Neural cell (in vitro differentiated cells): Measurements from ENCODE around the gene DOCK10. TPM values are rescaled to one million over a fixed set of nuclear protein-coding genes. Genes with fewer than 3 reads are reported as not detected.

Experiments
- H2AFZ ChIP-seq: fragments of 200-600, 300-800 bp; sonication (generic), shearing (Covaris generic); 2 replicates; pipeline ENCODE4 v1.6.0; 2014; ENCODE audit warnings: low read depth, mild to moderate bottlenecking, antibody characterized with exemption, low read length, moderate library complexity
- H3F3A ChIP-seq: fragments of 200-600 bp; shearing (Covaris generic); 2 replicates; pipeline ENCODE4 v1.6.1; 2016; ENCODE audit warnings: mild to moderate bottlenecking, moderate library complexity, mixed read lengths, antibody characterized with exemption, low read length; ENCODE audit not compliant: insufficient read depth, poor library complexity, severe bottlenecking
- H3K27ac ChIP-seq: fragments of 200-600, 300-800 bp; sonication (generic), shearing (Covaris generic); 2 replicates; pipeline ENCODE4 v1.5.1; 2014; ENCODE audit warnings: mild to moderate bottlenecking, low read length, moderate library complexity
- H3K27me3 ChIP-seq: fragments of 300-800, 200-600 bp; sonication (generic), shearing (Covaris generic); 2 replicates; pipeline ENCODE4 v1.6.0; 2014; ENCODE audit warnings: mild to moderate bottlenecking, low read depth, low read length, moderate library complexity; ENCODE audit not compliant: insufficient read depth
- H3K36me3 ChIP-seq: fragments of 300-800, 200-600 bp; sonication (generic), shearing (Covaris generic); 2 replicates; pipeline ENCODE4 v1.5.1; 2014; ENCODE audit warnings: mild to moderate bottlenecking, antibody characterized with exemption, low read length, moderate library complexity; ENCODE audit not compliant: insufficient read depth
- H3K4me2 ChIP-seq: fragments of 300-800, 200-600 bp; sonication (generic), shearing (Covaris generic); 2 replicates; pipeline ENCODE4 v1.6.0; 2014; ENCODE audit warnings: mild to moderate bottlenecking, low read length
- H3K4me3 ChIP-seq: fragments of 300-800, 200-600 bp; sonication (generic), shearing (Covaris generic); 2 replicates; pipeline ENCODE4 v1.5.1; 2014; ENCODE audit warnings: mild to moderate bottlenecking, low read length, moderate library complexity
- H3K79me2 ChIP-seq: fragments of 200-600 bp; shearing (Covaris generic); replicated peaks from 2 replicates; pipeline ENCODE4 v1.6.0; 2014; ENCODE audit warnings: mild to moderate bottlenecking, low read length, moderate library complexity; ENCODE audit not compliant: insufficient read depth
- H3K9ac ChIP-seq: fragments of 300-800, 200-600 bp; sonication (generic), shearing (Covaris generic); 2 replicates; pipeline ENCODE4 v1.6.1; 2016; ENCODE audit warnings: mild to moderate bottlenecking, low read length, mixed read lengths
- H3K9me2 ChIP-seq: fragments of 200-600 bp; shearing (Covaris generic); 2 replicates; pipeline ENCODE4 v1.6.1; 2016; ENCODE audit warnings: mild to moderate bottlenecking, low read length, mixed read lengths; ENCODE audit not compliant: insufficient read depth
- H3K9me3 ChIP-seq: fragments of 200-600, 300-800 bp; sonication (generic), shearing (Covaris generic); 2 replicates; pipeline ENCODE4 v1.6.1; 2016; ENCODE audit warnings: mild to moderate bottlenecking, mixed run types, low read length, moderate library complexity, mixed read lengths
- H4K20me1 ChIP-seq: fragments of 200-600 bp; shearing (Covaris generic); 2 replicates; pipeline ENCODE4 v1.6.1; 2016; ENCODE audit warnings: mild to moderate bottlenecking, mixed run types; ENCODE audit not compliant: insufficient read depth
- EP300 ChIP-seq: fragments of 450-650 bp; conservative IDR thresholded peaks from 2 replicates; pipeline ENCODE4 v1.6.1; 2014; ENCODE audit warnings: antibody characterized with exemption, mild to moderate bottlenecking, moderate library complexity; ENCODE audit not compliant: poor library complexity, severe bottlenecking
- EZH2 ChIP-seq: fragments of 200-600, 300-800 bp; shearing (Covaris generic), sonication (generic); IDR thresholded peaks from 2 replicates; pipeline ENCODE4 v1.6.1; 2014; ENCODE audit warnings: antibody characterized with exemption, low read length, borderline replicate concordance, mild to moderate bottlenecking; ENCODE audit not compliant: insufficient read depth, poor library complexity, severe bottlenecking
- MXI1 ChIP-seq: fragments of 450-650 bp; conservative IDR thresholded peaks from 2 replicates; pipeline ENCODE4 v1.6.1; 2014; ENCODE audit warnings: antibody characterized with exemption, mild to moderate bottlenecking; ENCODE audit not compliant: poor library complexity, severe bottlenecking
- POLR2AphosphoS5 ChIP-seq: IDR thresholded peaks from 2 replicates; pipeline ENCODE4 v1.6.1; 2012
- RAD21 ChIP-seq: fragments of 450-650 bp; conservative IDR thresholded peaks from 2 replicates; pipeline ENCODE4 v1.6.1; 2014; ENCODE audit warnings: antibody characterized with exemption, mild to moderate bottlenecking, moderate library complexity
- SMC3 ChIP-seq: fragments of 450-650 bp; conservative IDR thresholded peaks from 2 replicates; pipeline ENCODE4 v1.6.1; 2014; ENCODE audit warnings: antibody characterized with exemption, mild to moderate bottlenecking, moderate library complexity; ENCODE audit not compliant: poor library complexity
- TAF1 ChIP-seq: IDR thresholded peaks from 2 replicates; pipeline ENCODE4 v1.6.1; 2012; ENCODE audit warnings: low read depth
- polyA plus RNA-seq: library from polyadenylated mRNA; depleted of rRNA; stranded (reverse); fragments of >200 nt; gene quantifications from 2 replicates; pipeline ENCODE4 v1.2.3, GENCODE V29; 2014
- TF ChIP-seq, protein P1 (sequence below): fragments of 450-650 bp; IDR thresholded peaks from 2 replicates; pipeline ENCODE4 v1.5.1; 2014; ENCODE audit warnings: antibody characterized with exemption, mild to moderate bottlenecking, moderate library complexity; ENCODE audit not compliant: poor library complexity, severe bottlenecking
- TF ChIP-seq, protein P2 (sequence below): IDR thresholded peaks from 2 replicates; pipeline ENCODE4 v1.6.1; 2012; ENCODE audit warnings: borderline replicate concordance

The DOCK10 gene
- polyA plus RNA-seq, 1 donor from 2014 or later = 0.37 TPM

GRCh38 chr2:225004597-225004996 lies 37.7 kb downstream of the DOCK10 start:
- no peaks in the 10 kb centered on the region for H3K79me2 ChIP-seq
- no peaks in the 10 kb centered on the region for H3K9me3 ChIP-seq
- H3K9me2 ChIP-seq = no peaks in the 10 kb centered on the region
- H3K9ac ChIP-seq = no peak overlapping the region
- no peak overlapping the region for H3K4me2 ChIP-seq
- no peaks in the 10 kb centered on the region for H3F3A ChIP-seq
- no peak overlapping the region for H3K27ac ChIP-seq
- no peaks in the 10 kb centered on the region for H3K27me3 ChIP-seq
- H4K20me1 ChIP-seq = no peaks in the 10 kb centered on the region
- no peaks in the 10 kb centered on the region for H3K36me3 ChIP-seq
- TF ChIP-seq SMC3 (no peak), EZH2 (no peak), TAF1 (no peak), EP300 (no peak), RAD21 (no peak), MXI1 (no peak), POLR2AphosphoS5 (no peak)
- TF ChIP-seq, protein P1, sequence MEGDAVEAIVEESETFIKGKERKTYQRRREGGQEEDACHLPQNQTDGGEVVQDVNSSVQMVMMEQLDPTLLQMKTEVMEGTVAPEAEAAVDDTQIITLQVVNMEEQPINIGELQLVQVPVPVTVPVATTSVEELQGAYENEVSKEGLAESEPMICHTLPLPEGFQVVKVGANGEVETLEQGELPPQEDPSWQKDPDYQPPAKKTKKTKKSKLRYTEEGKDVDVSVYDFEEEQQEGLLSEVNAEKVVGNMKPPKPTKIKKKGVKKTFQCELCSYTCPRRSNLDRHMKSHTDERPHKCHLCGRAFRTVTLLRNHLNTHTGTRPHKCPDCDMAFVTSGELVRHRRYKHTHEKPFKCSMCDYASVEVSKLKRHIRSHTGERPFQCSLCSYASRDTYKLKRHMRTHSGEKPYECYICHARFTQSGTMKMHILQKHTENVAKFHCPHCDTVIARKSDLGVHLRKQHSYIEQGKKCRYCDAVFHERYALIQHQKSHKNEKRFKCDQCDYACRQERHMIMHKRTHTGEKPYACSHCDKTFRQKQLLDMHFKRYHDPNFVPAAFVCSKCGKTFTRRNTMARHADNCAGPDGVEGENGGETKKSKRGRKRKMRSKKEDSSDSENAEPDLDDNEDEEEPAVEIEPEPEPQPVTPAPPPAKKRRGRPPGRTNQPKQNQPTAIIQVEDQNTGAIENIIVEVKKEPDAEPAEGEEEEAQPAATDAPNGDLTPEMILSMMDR = no peak
- TF ChIP-seq, protein P2, sequence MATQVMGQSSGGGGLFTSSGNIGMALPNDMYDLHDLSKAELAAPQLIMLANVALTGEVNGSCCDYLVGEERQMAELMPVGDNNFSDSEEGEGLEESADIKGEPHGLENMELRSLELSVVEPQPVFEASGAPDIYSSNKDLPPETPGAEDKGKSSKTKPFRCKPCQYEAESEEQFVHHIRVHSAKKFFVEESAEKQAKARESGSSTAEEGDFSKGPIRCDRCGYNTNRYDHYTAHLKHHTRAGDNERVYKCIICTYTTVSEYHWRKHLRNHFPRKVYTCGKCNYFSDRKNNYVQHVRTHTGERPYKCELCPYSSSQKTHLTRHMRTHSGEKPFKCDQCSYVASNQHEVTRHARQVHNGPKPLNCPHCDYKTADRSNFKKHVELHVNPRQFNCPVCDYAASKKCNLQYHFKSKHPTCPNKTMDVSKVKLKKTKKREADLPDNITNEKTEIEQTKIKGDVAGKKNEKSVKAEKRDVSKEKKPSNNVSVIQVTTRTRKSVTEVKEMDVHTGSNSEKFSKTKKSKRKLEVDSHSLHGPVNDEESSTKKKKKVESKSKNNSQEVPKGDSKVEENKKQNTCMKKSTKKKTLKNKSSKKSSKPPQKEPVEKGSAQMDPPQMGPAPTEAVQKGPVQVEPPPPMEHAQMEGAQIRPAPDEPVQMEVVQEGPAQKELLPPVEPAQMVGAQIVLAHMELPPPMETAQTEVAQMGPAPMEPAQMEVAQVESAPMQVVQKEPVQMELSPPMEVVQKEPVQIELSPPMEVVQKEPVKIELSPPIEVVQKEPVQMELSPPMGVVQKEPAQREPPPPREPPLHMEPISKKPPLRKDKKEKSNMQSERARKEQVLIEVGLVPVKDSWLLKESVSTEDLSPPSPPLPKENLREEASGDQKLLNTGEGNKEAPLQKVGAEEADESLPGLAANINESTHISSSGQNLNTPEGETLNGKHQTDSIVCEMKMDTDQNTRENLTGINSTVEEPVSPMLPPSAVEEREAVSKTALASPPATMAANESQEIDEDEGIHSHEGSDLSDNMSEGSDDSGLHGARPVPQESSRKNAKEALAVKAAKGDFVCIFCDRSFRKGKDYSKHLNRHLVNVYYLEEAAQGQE = no peak
- H2AFZ ChIP-seq = no peak overlapping the region
- no peak overlapping the region for H3K4me3 ChIP-seq

DNA sequence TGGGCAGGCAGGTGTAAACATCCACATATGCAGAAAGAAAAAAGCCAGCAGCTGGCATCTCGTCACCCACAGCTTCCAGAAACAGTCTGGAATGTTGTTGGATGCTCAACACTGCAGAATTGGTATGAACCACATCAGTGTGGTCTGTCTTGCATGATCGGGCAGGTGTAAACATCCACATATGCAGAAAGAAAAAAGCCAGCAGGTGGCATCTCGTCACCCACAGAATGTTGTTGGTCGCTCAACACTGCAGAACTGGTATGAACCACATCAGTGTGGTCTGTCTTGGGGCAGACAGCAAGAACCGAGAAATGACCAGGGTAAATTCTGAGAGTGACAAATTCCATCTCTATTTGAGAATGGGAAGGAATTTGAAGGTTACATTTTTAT lies 39.6 kb downstream of the DOCK10 start:
- TF ChIP-seq, protein P2 = no peak
- no peak for TF ChIP-seq RAD21
- TF ChIP-seq, protein P1 = no peak
- TF ChIP-seq EP300 = no peak
- TF ChIP-seq SMC3 = no peak
- no peak for TF ChIP-seq TAF1
- no peak for TF ChIP-seq EZH2
- no peak for TF ChIP-seq POLR2AphosphoS5
- no peak for TF ChIP-seq MXI1
- H3K27ac ChIP-seq = no peak overlapping the region

More for the DNA sequence above, 39.6 kb downstream of the DOCK10 start:
- Histone ChIP-seq H3K4me2 (no peak overlapping the region), H3K36me3 (no peaks in the 10 kb centered on the region), H4K20me1 (no peaks in the 10 kb centered on the region), H3K79me2 (no peaks in the 10 kb centered on the region), H3K9me3 (no peaks in the 10 kb centered on the region), H3K27me3 (no peaks in the 10 kb centered on the region), H2AFZ (no peak overlapping the region), H3F3A (no peaks in the 10 kb centered on the region), H3K9me2 (no peaks in the 10 kb centered on the region), H3K4me3 (no peak overlapping the region), H3K9ac (no peak overlapping the region)
